NCI-H510A treated with DMSO at 0.1 percent for 48 hours (cell line): ENCODE measurements around the gene ROBO1.
"Not testable (repeated sequence)": the region's sequence is repeated elsewhere in the genome, so short reads cannot be mapped to it uniquely, and the experiment has no call there.

ENCODE experiments used
- DNase-seq: peaks from one replicate; lab custom pipeline; 2025; lab: John Stamatoyannopoulos, UW

Gene ROBO1

DNA sequence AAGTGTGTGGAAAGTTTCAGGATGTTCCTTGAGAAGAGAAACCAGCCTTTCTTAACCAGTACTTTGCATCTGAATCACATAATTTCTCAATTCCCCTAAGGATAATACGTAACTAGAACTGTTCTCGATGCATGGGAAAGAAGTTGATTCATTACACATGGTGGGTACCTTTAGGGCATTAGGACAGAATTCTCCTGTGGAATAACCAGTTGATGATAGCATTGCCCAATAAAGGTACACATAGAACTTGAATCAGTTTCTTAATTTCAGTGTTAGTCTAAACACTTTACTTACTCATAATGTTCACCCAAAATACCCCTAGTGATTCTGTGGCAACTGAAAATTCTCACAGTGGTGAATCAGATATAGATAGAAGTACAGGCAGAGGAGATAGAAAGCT is 1030.9 kb downstream of the ROBO1 start:
- no peak for DNase-seq

DNA sequence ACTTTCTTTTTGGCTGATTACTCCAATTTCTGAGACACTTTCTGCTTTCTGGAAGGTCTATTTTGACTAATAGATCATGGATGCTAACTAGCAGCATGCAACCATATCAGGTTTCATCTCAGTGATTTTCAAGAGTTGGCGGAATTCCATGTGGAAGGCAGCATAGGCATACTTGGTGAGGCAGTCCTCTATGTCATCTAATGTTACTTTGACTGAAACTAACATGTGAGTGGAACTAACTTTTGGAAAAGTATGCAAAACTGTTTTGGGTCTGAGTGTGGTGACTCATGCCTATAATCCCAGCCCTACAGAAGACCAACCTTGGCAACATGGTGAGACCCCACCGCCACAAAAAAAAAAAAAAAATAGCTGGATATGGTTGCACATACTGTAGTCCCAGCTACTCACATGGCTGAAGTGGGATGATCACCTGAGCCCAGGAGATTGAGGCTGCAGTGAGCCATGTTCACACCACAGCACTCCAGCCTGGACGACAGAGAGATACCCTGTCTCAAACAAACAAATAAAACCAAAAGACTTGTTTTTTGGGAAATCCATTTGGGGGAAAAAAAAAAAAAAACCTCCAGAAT is 1033.7 kb downstream of the ROBO1 start:
- peak; percentile 30 for DNase-seq

DNA sequence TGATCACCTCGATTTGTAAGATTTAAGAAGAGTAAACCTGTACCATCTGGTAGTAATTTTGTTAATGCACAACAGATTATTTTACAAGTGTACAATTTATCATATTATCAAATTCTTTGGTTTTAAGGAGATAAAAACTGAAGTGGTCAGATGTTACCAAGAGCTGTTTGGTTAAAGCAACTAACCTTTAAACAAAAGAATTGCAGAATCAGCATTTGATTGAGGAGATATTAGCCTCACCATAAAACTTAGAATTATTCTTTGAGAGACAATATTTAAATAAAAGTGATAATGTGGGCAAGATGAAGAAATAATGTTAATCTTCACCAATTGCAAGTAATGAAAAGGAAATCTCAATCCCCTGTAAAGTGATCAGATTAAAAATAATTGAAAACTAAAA is 1034.9 kb downstream of the ROBO1 start:
- DNase-seq = no peak

DNA sequence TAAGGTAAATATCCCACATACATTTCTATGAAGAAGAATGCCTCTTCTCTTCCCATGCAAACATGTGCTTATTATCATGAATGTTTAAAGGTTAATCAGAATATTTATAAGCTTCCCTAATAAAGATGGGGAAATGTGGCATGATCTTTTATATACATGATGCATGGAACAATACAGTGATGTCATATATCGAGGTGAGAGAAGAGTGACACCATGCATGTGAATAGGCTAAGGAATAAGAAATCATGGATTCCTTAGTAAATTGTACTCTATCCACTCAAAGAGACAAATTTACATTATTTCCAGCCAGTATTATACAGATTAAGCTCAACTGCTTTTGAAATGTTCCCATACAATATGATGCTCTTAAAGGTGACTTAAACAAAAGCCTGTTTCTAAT is 1035.3 kb downstream of the ROBO1 start:
- DNase-seq = no peak

DNA sequence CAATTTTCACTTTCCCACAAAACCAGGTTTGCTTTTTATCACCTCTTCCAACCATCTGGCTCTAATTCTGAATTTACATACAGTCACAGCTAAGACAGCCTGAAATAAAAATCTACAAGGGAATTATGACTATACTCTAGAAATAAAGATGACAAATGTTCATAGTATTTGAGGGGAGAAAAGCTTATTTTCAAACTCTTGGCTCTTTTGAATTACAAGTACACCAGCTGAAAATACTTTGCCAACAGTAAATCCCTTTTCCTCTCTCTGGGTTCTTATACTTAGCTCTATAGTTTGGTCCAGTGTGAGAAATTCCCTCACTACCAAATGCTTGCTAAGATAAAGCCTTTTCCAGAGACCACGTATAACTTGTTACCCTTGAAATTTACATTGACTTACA is 1037.9 kb downstream of the ROBO1 start:
- no peak for DNase-seq

DNA sequence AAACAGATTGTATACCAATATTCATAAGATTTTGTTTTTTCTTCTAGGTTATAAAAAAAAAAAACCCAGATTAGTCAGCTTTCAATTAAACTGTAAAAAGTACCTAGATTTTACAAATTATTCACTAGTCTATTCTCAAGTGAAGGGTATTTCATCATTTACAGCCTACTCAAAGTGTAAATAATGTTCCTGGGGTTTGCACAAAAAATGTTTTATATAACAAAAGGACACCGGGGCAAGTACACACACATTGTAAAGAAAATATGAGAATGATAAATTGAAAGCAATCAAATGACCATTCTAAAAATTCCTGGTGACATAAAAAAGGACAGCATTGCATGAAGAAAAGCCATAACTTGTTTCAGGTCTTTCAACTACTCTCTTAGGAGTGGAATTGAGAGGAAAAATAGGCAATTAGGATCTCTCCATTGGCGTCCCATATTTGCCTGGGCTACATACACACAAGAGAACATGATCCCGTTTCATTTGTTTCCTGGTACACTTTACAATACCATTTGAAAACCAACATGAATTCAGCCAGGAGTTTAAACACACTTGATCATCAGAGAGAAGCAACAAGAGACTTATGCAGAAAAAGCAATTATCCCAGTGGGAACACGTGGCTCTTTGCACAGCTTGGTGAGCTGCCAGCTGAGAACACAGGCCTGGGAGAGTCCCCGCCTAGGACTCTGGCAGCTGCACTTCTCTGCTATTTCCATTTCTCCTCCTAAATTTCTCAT is 1039.2 kb downstream of the ROBO1 start:
- DNase-seq = peak; percentile 77

DNA sequence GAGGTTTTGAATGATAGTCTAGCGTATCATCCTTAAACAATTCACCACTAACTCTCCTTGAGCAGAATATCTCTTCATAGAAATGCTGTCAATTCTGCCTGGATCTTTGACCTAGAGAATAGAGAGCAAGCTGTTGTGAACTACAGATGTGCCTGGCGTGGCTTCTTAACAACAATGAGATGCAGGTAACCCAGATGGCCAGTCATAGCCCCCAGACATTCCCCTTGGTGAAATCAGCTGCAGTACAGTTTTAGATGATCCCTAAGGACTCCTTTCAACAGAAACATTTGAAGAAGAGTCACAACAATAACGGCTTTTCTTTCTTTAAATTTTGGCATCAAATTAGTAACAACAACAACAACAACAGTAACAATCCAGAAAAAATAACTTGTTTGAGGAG is 1041.3 kb downstream of the ROBO1 start:
- no peak for DNase-seq

DNA sequence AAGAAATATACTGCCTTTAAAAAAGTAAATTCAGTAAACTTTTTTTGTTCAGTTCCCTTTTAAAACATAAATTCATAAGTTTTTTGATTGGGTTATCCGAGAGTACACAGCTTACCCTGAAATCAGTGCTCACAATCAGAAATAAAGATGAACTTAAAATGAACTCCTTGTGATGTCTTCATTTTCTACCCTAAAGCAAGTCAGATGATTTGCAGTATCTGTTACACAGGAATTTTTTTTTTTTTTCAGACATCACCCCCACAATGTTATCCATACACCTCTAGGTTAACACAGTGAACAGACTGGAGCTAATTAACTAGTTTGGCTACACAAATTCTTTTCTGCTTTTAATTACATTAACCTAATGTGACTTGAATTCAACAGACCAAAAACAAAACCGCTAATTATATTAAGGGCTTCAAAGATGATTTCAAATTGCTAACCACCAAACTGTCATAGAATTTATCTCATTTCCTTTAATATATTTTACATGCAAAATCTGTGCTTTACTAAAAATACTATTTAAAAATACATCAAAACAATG is 1042.0 kb downstream of the ROBO1 start:
- no peak for DNase-seq

DNA sequence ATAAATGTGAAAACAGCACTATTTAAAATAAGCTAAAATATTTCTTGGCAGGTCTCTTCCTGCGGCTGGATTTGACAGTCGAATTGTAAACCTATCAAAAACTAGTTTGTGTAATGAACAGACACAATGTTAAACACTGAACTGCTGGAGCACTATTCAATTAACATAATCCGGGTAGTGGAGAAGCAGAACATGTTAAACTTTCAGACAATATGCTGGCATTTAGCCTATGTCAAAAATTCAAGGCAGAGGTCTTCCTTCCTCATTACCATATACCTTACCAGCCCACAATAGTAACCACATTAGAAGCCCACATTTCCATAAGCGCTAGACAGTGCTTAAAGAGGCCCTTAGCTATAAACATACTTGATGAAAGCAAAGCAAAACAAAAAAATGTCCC is 1042.9 kb downstream of the ROBO1 start:
- no peak for DNase-seq

DNA sequence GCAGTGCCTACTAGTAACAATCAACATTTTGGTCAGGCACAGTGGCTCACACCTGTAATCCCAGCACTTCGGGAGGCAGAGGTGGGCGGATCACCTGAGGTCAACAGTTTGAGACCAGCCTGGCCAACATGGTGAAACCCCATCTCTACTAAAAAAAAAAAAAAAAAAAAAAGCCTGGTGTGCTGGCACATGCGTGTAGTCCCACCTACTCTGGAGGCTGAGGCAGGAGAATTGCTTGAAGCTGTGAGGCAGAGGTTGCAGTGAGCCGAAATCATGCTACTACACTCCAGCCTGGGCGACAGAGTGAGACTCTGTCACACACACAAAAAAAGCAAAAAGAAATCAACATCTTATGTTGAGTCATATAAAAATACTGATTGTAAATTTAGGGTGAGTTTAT is 1043.4 kb downstream of the ROBO1 start:
- DNase-seq = not testable (repeated sequence)

DNA sequence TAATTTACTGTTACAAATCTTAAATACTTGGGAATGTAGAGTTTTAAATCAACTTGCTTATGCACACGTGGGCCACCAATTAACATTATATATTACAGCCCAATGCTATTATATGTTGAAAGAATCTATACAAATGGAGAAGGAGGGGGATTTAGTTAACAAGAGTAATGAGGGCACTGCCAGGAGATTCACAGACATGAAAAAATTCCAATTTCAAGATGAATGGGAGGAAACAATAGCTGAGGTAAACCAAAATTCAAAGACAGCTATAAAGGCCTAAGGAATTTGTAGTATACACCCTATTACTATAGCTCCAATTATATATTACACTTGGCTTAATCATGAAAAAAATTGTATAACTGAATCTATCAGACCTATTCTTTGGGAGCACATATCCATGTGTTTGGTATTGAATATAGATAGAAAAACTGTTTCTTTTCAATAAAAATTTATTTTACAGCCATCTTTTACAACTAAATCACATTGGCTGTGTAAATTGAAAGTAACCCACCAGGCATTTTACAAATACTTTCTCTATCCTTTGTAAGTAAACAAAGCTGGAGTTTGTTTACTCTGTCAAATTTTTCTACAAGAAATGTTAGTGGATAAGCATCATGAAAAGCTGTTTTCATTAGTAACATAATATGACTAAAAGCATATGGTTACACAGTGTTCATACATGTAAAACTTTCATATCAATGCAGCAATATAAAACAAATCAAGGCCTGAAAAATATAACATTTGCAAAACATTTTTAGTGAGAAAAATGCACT is 1045.8 kb downstream of the ROBO1 start:
- no peak for DNase-seq

DNA sequence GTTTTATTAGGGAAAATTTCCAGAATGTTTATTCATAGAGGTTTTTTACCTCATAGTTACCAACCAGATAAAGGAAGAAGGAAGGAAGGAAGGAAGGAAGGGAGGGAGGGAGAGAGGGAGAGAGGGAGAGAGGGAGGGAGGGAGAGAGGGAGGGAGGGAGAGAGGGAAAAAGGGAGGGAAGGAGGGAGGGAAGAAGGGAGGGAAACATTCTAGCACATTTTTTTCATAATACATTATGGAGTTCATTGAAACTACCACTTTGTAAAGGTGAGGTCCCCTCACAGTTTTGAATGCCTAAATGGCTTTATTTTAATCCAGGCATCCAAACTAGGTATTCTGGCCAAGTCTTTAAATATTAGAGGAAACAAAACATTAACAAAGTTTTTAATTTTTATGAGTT is 1049.1 kb downstream of the ROBO1 start:
- DNase-seq = no peak

DNA sequence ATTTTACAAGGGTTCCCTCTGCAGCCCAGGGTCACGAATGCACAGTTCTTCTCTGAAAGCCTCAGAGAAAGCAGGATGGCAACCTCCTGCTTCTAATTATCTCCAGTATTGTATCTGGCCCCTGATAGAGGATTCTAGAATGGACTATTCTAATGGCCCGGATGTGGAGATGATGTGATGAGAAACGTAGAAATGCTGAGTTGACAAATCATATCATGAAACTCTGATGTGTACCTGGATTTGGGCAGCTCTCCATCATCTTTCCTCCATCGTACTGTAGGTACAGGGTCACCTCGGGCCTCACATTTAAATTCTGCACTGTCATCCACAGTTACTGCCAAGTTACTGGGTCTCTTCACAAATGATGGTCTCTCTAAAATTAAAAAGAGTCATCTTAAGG is 1050.8 kb downstream of the ROBO1 start:
- DNase-seq = no peak

DNA sequence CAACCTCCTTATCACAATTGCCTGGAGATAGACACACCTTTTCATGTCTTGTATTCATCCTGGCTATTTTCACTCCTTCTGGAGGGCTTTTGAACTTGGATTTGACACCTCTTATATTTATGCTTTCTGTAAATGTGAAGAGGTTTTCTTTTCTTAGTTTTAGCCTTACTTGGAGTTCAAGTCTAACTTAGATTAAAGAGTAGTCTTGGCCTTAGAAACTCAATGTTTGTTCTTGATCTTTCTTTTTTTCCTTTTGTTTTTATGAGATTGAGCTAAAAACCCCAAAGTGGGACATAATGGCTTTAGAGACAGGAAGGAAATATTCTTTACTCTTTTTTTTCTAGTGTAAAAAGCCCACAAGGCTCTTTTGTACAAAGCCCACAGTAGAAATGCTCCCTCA is 1054.9 kb downstream of the ROBO1 start:
- no peak for DNase-seq

DNA sequence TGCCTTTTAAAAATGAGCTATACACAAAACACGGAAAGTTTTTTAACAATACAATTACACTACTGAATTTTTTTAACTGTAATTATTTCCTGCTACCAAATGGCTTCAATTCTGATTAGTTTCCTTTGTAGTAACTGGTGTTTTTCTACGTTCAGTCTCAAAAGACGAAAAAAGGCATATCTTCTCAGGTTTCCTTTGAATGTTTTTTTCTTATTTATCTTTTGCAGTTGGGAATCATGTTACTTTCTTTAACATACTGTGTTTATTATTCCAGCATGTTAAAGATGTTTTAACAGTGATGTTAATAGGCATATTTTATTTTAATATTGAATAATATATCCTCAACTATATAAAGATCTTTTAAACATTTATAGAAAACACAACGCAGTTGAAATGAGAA is 1055.5 kb downstream of the ROBO1 start:
- no peak for DNase-seq

DNA sequence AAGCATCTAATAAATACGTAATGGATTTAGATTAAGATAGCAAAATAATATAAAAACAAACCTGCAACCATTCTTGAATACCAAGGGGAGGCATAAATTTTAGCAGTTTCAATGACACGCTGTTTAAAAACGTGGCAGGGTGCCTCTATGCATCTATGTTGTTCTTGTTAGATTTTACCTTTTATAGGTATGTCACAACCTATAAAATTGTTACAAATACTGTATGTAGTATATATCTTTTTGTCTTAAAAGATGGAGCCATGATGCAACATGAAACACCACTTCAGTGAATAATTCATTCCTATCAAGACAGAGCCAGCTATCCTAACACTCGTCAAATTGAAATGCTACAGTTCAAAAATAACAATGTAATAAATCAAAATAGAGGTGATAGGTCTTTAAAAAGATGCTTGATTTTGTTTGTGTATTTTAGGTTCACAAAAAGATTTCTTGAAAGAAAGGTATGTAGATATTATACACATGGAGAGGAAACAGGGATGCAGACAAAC is 1059.2 kb downstream of the ROBO1 start:
- DNase-seq = no peak

DNA sequence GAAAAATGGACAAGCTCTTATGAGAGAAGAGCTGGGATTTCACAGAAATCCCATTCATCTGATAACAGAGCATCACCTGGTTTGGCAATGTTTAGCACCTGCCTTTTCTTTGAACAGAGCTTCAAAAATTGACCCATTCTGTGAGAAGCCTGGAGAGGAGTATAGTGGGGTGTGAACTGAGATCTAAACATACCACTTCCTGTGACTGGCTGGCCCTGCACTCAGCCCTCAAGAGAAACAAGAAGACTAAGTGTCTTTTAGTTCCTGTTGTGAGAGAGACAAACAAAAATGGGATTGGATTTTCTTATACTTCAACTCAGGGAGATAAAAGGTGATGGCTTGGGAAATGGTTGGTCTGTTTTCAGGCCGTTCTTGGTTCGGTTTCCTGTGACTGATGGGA is 1060.2 kb downstream of the ROBO1 start:
- no peak for DNase-seq

DNA sequence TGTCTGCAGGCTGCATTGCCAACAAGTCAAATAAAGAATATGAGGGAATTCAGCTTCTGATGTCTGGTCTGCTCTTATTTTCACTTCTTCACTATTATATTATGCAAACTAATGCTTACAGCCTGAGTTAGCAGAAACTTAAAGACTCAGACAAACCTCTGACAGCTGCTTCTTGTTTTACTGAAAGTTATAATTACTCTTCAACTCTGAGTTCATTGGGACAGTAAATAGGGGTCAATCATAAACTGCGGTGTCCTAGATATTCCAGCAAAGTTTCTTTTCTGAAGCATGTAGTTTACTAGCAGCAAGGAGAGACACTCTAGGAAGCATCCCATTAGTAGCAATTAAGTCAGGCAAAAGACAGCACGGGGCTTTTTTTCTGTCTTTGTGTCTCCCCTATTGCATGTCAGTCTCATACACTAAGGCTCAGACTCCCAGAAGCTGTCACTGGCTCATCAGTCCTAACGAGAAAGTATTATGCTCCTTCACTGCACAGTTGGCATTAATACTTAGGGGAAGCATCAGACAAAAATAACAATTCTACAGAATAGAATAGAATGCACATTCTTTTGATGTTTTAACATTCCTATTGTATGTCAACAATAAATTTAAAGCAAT is 1060.8 kb downstream of the ROBO1 start:
- no peak for DNase-seq

DNA sequence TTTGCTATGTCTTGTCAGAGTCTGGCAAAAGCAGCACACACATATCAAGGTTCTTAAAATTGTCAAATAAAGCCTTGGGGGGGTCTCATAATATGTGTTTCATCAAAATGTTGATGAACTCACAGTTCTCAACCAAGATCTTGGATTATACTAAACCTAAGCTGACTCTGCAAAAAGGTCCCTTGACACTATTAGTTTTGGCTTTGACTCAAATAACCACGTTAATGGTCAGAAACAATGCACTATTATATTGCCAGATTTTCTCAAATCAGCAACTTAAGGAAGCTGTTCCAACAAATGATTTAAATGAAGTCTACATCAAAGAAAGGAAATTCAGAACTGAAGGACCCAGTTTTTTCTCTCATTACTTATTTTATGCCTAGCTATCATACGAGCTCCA is 1063.9 kb downstream of the ROBO1 start:
- no peak for DNase-seq

DNA sequence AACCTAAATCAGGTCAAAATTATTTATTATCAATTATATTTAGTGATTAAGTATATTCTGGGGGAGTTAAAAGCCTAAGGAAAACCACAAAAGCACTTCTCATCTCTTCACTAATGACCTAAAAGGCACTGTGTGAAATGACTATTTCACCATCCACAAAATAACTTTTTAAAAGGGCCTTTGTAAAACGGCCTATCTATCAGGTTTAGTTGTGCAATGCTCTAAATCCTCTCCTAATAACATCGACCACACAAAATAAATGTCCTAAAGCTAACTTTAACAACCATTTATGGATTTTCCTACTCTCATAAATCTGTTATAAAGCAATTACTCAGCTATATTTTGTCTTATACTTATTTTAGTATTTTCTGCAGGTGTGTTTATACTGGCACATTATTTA is 1066.3 kb downstream of the ROBO1 start:
- DNase-seq = no peak

DNA sequence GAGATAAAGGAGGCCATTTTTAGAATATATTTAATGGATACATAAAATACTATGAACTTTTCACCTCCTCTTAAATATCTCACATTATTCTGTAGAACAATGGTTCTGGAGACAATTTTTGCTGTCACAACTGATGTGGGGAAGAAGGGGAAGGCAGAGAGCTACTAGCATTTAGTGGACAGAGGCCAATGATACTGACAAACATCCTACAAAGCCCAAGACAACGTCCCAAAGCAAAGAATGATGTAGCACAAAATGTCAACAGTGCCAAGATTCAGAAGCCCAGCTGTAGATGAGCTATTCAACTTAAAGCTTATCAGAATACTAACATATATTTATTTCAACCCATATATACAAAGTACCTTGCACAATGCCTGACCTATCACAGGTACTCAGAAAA is 1069.4 kb downstream of the ROBO1 start:
- no peak for DNase-seq

DNA sequence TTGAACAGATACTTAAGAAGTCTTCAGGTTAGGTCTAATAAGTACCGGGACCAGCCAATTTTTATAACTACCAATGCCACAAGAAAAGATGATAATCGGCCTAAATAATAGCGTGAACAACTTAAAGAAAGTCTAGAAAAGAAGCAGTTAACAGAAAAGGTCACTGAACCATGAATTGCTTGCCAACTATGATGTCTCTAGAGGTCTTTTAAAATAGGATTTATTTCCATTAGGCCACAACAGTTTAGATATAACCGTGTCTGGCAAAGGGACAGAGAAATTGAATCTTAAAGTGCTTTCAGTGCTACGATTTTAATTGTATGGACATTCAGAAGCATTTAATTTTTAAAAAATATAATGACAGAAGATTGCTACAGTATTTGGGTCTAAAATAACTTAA is 1070.4 kb downstream of the ROBO1 start:
- no peak for DNase-seq
